ENCODE measurements around the gene ATXN7L2.

ATXN7L2 gene

DNA sequence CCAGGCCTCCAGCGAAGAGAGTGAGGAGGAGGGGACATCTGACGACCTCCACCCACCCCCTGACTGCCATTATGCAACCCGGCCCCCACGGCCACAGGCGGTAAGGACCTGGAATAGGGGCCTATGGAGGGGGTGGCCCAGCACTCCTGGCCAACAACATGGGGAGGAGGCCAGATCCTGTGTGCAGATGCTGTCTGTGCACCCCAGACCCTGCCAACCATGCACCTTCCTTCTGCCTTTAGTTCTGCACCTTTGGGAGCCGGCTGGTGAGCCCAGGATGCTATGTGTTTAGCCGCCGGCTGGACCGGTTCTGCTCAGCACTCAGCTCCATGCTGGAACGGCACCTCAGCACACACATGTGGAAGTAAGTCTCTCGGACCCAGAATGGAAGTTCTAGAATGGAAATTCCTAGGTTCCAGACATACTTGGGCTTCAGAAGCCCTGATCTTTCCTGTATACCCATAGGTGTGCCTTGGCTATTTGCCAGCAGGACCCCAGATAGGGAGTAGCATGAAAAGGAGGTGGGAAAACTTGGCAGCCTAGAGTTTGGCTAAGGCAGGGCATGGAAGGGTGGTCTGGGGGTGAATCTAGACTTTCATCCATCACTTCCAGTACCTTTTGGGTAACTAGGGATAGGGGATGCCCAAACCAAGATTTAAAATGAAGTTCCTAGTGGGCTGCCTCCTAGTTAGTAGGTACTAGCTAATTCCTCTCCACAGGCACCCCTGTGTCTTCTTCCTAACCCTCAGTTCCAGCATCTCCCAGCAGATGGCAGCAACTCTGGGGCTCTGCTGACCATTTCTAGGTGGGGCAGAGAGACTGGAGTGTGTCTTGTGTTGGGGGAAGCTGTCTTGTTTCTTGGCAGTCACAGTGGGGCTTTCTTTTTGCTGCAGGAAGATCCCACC lies 6.6 kb downstream of the ATXN7L2 start:
- TF ChIP-seq, protein P1, sequence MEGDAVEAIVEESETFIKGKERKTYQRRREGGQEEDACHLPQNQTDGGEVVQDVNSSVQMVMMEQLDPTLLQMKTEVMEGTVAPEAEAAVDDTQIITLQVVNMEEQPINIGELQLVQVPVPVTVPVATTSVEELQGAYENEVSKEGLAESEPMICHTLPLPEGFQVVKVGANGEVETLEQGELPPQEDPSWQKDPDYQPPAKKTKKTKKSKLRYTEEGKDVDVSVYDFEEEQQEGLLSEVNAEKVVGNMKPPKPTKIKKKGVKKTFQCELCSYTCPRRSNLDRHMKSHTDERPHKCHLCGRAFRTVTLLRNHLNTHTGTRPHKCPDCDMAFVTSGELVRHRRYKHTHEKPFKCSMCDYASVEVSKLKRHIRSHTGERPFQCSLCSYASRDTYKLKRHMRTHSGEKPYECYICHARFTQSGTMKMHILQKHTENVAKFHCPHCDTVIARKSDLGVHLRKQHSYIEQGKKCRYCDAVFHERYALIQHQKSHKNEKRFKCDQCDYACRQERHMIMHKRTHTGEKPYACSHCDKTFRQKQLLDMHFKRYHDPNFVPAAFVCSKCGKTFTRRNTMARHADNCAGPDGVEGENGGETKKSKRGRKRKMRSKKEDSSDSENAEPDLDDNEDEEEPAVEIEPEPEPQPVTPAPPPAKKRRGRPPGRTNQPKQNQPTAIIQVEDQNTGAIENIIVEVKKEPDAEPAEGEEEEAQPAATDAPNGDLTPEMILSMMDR (IDR thresholded peaks at IDR 0.05; ENCODE audit: low read depth, low read length), result peak; percentile 92
- peak; percentile 74 to 80 for DNase-seq (ENCODE audit: low read depth in 2 of 2)
- no peak overlapping the region for H3K4me3 ChIP-seq (replicated peaks in 1 of 2; ENCODE audit: low read depth in 2 of 2, low read length in 2 of 2)

DNA sequence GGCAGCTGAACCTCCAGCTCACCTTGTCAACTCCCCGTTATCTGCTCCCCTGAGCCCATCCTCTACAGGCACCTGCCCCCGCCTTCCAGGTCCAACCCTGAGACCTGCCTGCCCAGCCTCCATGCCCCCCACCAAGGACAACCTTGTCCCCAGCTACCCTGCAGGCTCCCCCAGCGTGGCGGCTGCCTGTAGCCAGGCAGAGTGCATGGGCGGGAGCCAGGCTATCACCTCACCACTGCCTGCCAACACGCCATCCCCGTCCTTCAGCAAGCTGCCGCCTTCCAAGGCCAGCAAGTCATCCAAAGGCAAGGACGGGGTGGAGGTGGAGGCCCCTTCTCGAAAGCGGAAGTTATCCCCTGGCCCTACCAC lies 7.2 kb downstream of the ATXN7L2 start:
- DNase-seq (ENCODE audit: low read depth in 2 of 2), result no peak
- H3K4me3 ChIP-seq (replicated peaks in 1 of 2; ENCODE audit: low read depth in 2 of 2, low read length in 2 of 2), result no peak overlapping the region
- TF ChIP-seq, protein P1 (IDR thresholded peaks at IDR 0.05; ENCODE audit: low read depth, low read length), result no peak

DNA sequence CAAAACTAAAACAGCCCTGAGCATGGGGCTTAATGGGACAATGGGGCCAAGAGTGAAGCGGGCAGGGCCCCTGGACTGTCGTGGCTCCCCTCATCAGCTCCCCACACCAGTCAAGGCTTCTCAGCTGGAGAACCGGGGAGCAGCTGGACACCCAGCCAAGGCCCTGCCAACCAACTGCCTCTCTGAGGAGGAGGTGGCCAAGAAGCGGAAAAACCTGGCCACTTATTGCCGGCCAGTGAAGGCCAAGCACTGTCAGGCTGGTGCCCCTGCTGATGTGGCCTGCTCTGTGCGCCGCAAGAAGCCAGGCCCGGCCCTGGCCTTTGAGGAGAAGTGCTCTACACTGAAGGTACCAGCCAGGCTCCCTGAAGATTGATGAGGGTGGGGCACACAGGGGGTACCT lies 7.7 kb downstream of the ATXN7L2 start:
- H3K4me3 ChIP-seq (replicated peaks in 1 of 2; ENCODE audit: low read depth in 2 of 2, low read length in 2 of 2), result no peak overlapping the region
- TF ChIP-seq, protein P1 (IDR thresholded peaks at IDR 0.05; ENCODE audit: low read depth, low read length), result no peak
- DNase-seq (ENCODE audit: low read depth in 2 of 2), result no peak

DNA sequence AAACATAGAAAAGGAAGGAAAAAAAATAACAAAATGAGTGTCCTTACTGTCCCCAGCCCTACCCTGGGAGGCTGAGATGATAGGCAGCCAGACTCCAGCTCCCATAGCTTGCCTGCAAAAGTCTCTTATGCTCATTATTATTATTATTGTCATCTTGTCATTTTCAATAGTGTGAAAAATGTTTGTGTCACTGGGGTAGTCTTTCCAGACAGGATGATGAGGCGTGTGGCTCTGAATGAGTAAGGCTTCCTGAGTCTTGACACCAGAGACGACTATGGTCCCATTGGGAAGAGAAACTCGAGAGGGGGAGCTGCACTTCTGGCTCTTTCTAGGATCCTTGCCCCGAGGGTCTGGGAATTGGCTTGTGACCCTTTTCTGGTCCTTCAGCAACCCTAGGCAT lies 9.1 kb downstream of the ATXN7L2 start:
- H3K4me3 ChIP-seq (replicated peaks in 1 of 2; ENCODE audit: low read depth in 2 of 2, low read length in 2 of 2), result no peak overlapping the region
- no peak for DNase-seq (ENCODE audit: low read depth in 2 of 2)
- TF ChIP-seq, protein P1 (IDR thresholded peaks at IDR 0.05; ENCODE audit: low read depth, low read length), result no peak

DNA sequence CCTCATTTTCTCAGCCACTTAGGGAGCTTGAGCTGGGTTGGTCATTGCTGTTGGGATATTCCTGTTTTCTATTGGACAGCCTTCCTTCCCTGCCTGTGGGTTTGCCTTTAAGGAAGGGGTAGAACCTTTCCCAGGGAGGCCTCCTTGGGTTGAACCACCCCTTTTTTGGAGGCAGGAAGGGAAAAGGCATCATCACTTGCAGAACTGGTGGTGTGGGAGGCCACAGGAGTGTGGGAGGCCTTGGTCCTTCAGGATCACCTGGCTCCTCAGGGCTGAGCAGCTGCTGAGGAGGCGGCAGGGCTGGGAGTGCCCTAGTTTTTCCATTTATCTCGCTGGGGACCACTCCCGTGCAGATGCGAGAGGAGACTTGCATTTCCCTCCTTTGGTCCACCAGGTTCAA lies 9.5 kb downstream of the ATXN7L2 start:
- TF ChIP-seq, protein P1 (IDR thresholded peaks at IDR 0.05; ENCODE audit: low read depth, low read length), result no peak
- peak overlapping the region in 1 of 2 donors; percentile 81 for H3K4me3 ChIP-seq (replicated peaks in 1 of 2; ENCODE audit: low read depth in 2 of 2, low read length in 2 of 2)
- DNase-seq (ENCODE audit: low read depth in 2 of 2), result no peak

DNA sequence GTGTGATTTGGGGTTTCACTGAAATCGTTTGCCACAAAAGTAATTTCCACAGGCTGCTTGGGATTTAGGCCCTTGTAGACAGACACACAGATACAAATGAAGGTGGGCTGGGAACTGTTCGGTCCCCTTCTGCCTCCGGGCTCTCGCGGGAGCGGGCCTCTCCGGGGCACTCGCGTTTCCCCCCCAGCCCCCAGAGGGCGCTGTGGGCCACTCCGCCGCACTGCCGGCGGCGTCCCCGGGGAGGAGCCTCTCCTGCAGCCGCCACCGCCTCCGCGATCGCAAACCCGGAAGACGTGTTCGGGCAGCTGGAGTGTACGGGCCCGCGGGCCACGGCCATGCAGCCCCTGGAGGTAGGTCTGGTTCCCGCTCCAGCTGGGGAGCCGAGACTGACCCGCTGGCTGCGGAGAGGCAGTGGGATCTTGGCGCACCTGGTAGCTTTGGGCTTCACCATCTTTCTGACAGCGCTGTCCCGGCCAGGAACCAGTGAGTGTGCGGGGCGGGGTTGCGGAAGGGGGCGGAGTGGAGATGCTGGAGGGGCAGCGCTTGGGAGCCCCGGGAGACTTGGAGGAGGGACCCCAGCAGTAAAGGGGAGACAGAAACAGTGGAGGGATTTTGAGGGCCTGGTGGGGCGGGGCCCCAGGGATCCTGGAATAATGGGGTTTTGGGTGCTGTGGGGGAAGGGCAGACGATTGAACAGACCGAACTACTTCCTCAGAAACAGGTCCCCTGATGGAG lies 10.3 kb downstream of the ATXN7L2 start, which contains the start of gene CYB561D1:
Gene CYB561D1 (plus strand): TSS at position 290 of the 735 bp plus-strand sequence. CDS start 46 bp downstream, at position 336.
- TF ChIP-seq, protein P1 (IDR thresholded peaks at IDR 0.05; ENCODE audit: low read depth, low read length), result peak; percentile 66
- H3K4me3 ChIP-seq (replicated peaks in 1 of 2; ENCODE audit: low read depth in 2 of 2, low read length in 2 of 2), result peak within 1 kb of the TSS; percentile 81 to 94
- DNase-seq (ENCODE audit: low read depth in 2 of 2), result peak; percentile 84 to 87
